ENCODE data around the gene SCLT1. TPM values are rescaled to one million over a fixed set of nuclear protein-coding genes. Genes with fewer than 3 reads are reported as not detected.
A peak's percentile ranks its signal among the peaks of the same experiment; 100 is the strongest.

Gene SCLT1
- total RNA-seq, 1 experiment from 2014 or later, result 12.5 TPM

- DNase-seq (ENCODE audit: low spot score), result no peak
Measured at GRCh38 chr4:128871948-128872347, 221.4 kb downstream of the SCLT1 start.

GRCh38 chr4:128869776-128870509, 223.4 kb downstream of the SCLT1 start:
- no peak for DNase-seq (ENCODE audit: low spot score)

- no peak for DNase-seq (ENCODE audit: low spot score)
Measured at GRCh38 chr4:128868758-128869157, 224.6 kb downstream of the SCLT1 start.

GRCh38 chr4:128866691-128867090, 226.6 kb downstream of the SCLT1 start:
- DNase-seq (ENCODE audit: low spot score), result no peak

- DNase-seq (ENCODE audit: low spot score), result no peak
Measured at GRCh38 chr4:128866269-128866668, 227.1 kb downstream of the SCLT1 start.

- no peak for DNase-seq (ENCODE audit: low spot score)
Measured at GRCh38 chr4:128865132-128865531, 228.2 kb downstream of the SCLT1 start.

GRCh38 chr4:128863312-128864075, 229.8 kb downstream of the SCLT1 start:
- DNase-seq (ENCODE audit: low spot score), result peak; percentile 85

- peak; percentile 3 for DNase-seq (ENCODE audit: low spot score)
Measured at GRCh38 chr4:128862608-128863311, 230.6 kb downstream of the SCLT1 start.

- DNase-seq (ENCODE audit: low spot score), result no peak
Measured at GRCh38 chr4:128861856-128862518, 231.4 kb downstream of the SCLT1 start.

- no peak for DNase-seq (ENCODE audit: low spot score)
Measured at GRCh38 chr4:128859887-128860677, 233.3 kb downstream of the SCLT1 start.

- no peak for DNase-seq (ENCODE audit: low spot score)
Measured at GRCh38 chr4:128858879-128859671, 234.3 kb downstream of the SCLT1 start.

GRCh38 chr4:128856246-128856645, 237.1 kb downstream of the SCLT1 start:
- no peak for DNase-seq (ENCODE audit: low spot score)

- no peak for DNase-seq (ENCODE audit: low spot score)
Measured at GRCh38 chr4:128855621-128856020, 237.7 kb downstream of the SCLT1 start.

GRCh38 chr4:128854433-128854832, 238.9 kb downstream of the SCLT1 start:
- no peak for DNase-seq (ENCODE audit: low spot score)

GRCh38 chr4:128853741-128854140, 239.6 kb downstream of the SCLT1 start:
- no peak for DNase-seq (ENCODE audit: low spot score)

GRCh38 chr4:128850252-128850651, 243.1 kb downstream of the SCLT1 start:
- DNase-seq (ENCODE audit: low spot score), result no peak

- DNase-seq (ENCODE audit: low spot score), result no peak
Measured at GRCh38 chr4:128848461-128848860, 244.9 kb downstream of the SCLT1 start.

- no peak for DNase-seq (ENCODE audit: low spot score)
Measured at GRCh38 chr4:128847082-128847724, 246.1 kb downstream of the SCLT1 start.

GRCh38 chr4:128846063-128846462, 247.3 kb downstream of the SCLT1 start:
- no peak for DNase-seq (ENCODE audit: low spot score)

- DNase-seq (ENCODE audit: low spot score), result no peak
Measured at GRCh38 chr4:128844931-128845330, 248.4 kb downstream of the SCLT1 start.
